Measurements from ENCODE around the gene NOSTRIN.

NOSTRIN gene

GRCh38 chr2:168821577-168821976 is 19.1 kb downstream of the NOSTRIN start:
- Histone ChIP-seq H3K36me3 (ENCODE audit: low read length) (no peaks in the 10 kb centered on the region), H4K20me1 (ENCODE audit: low read depth, low read length) (no peaks in the 10 kb centered on the region), H3F3A (ENCODE audit: insufficient read depth) (no peaks in the 10 kb centered on the region), H3K27ac (ENCODE audit: low read depth, low read length) (no peak overlapping the region), H2AFZ (ENCODE audit: low read depth, low read length, severe bottlenecking) (no peak overlapping the region), H3K4me3 (ENCODE audit: insufficient read depth, low read length, poor library complexity, severe bottlenecking) (no peak overlapping the region), H3K9ac (ENCODE audit: low read length) (no peak overlapping the region), H3K9me3 (ENCODE audit: insufficient read depth, low read length) (no peaks in the 10 kb centered on the region), H3K4me2 (ENCODE audit: low read depth, low read length, poor library complexity, severe bottlenecking) (no peak overlapping the region), H3K79me2 (ENCODE audit: insufficient read depth, low read length) (no peaks in the 10 kb centered on the region), H3K27me3 (ENCODE audit: low read length) (no peaks in the 10 kb centered on the region), H3K9me2 (replicated peaks; ENCODE audit: insufficient read depth, low read length) (no peaks in the 10 kb centered on the region)
- no peak for TF ChIP-seq EZH2phosphoT487 (conservative IDR thresholded peaks at IDR 0.05; ENCODE audit: low read length)
- TF ChIP-seq CTCF (IDR thresholded peaks at IDR 0.05; ENCODE audit: insufficient read depth, low read length, poor library complexity, severe bottlenecking) = no peak

- H4K20me1 ChIP-seq (ENCODE audit: low read depth, low read length) = no peaks in the 10 kb centered on the region
- no peak for TF ChIP-seq EZH2phosphoT487 (conservative IDR thresholded peaks at IDR 0.05; ENCODE audit: low read length)
- TF ChIP-seq CTCF (IDR thresholded peaks at IDR 0.05; ENCODE audit: insufficient read depth, low read length, poor library complexity, severe bottlenecking) = no peak
- H3K4me3 ChIP-seq (ENCODE audit: insufficient read depth, low read length, poor library complexity, severe bottlenecking) = no peak overlapping the region
- no peak overlapping the region for H3K9ac ChIP-seq (ENCODE audit: low read length)
- no peaks in the 10 kb centered on the region for H3K36me3 ChIP-seq (ENCODE audit: low read length)
- H3K4me2 ChIP-seq (ENCODE audit: low read depth, low read length, poor library complexity, severe bottlenecking) = no peak overlapping the region
- H3F3A ChIP-seq (ENCODE audit: insufficient read depth) = no peaks in the 10 kb centered on the region
- H3K9me3 ChIP-seq (ENCODE audit: insufficient read depth, low read length) = no peaks in the 10 kb centered on the region
- no peaks in the 10 kb centered on the region for H3K79me2 ChIP-seq (ENCODE audit: insufficient read depth, low read length)
- no peaks in the 10 kb centered on the region for H3K9me2 ChIP-seq (replicated peaks; ENCODE audit: insufficient read depth, low read length)
- no peaks in the 10 kb centered on the region for H3K27me3 ChIP-seq (ENCODE audit: low read length)
- no peak overlapping the region for H3K27ac ChIP-seq (ENCODE audit: low read depth, low read length)
- H2AFZ ChIP-seq (ENCODE audit: low read depth, low read length, severe bottlenecking) = no peak overlapping the region
Observed at GRCh38 chr2:168821992-168822391, 19.6 kb downstream of the NOSTRIN start.

GRCh38 chr2:168825126-168825525 is 22.7 kb downstream of the NOSTRIN start:
- Histone ChIP-seq H4K20me1 (ENCODE audit: low read depth, low read length) (no peaks in the 10 kb centered on the region), H2AFZ (ENCODE audit: low read depth, low read length, severe bottlenecking) (no peak overlapping the region), H3K27me3 (ENCODE audit: low read length) (no peaks in the 10 kb centered on the region), H3K27ac (ENCODE audit: low read depth, low read length) (no peak overlapping the region), H3K9me3 (ENCODE audit: insufficient read depth, low read length) (no peaks in the 10 kb centered on the region), H3K9me2 (replicated peaks; ENCODE audit: insufficient read depth, low read length) (no peaks in the 10 kb centered on the region), H3F3A (ENCODE audit: insufficient read depth) (no peaks in the 10 kb centered on the region), H3K4me2 (ENCODE audit: low read depth, low read length, poor library complexity, severe bottlenecking) (no peak overlapping the region), H3K9ac (ENCODE audit: low read length) (no peak overlapping the region), H3K36me3 (ENCODE audit: low read length) (no peaks in the 10 kb centered on the region), H3K79me2 (ENCODE audit: insufficient read depth, low read length) (no peaks in the 10 kb centered on the region), H3K4me3 (ENCODE audit: insufficient read depth, low read length, poor library complexity, severe bottlenecking) (no peak overlapping the region)
- TF ChIP-seq CTCF (IDR thresholded peaks at IDR 0.05; ENCODE audit: insufficient read depth, low read length, poor library complexity, severe bottlenecking) (no peak), EZH2phosphoT487 (conservative IDR thresholded peaks at IDR 0.05; ENCODE audit: low read length) (no peak)

Data from SU-DHL-6 (cell line).